Activated CD4-positive, alpha-beta memory T cell treated with anti-CD3 and anti-CD28 coated beads, Interleukin-2, amount 10 ng/mL, durations not matched to agents 7 days and 5 days (primary cell): ENCODE measurements around the gene UBE2D3. TPM values are rescaled to one million over a fixed set of nuclear protein-coding genes. Genes with fewer than 3 reads are reported as not detected.
"Not testable (repeated sequence)": the region's sequence is repeated elsewhere in the genome, so short reads cannot be mapped to it uniquely, and the experiment has no call there.

ENCODE experiments used
- CTCF ChIA-PET: fragments of 350-600 bp; sonication (Branson Sonifier 250); formaldehyde crosslinking; loops from one replicate; lab custom pipeline; 2021; ENCODE audit warnings: antibody characterized with exemption, inconsistent platforms; lab: Charles Lee
- POLR2A ChIA-PET: fragments of 350-600 bp; sonication (Branson Sonifier 250); formaldehyde crosslinking; loops from one replicate; lab custom pipeline; 2021; ENCODE audit warnings: antibody characterized with exemption; lab: Charles Lee
- DNase-seq: peaks from one replicate; pipeline ENCODE4 v3.0.0-alpha.2; 2020
- H3K27ac Mint-ChIP-seq: one replicate; pipeline ENCODE4 v1.8.0; 2021; ENCODE audit warnings: mild to moderate bottlenecking, mixed read lengths
- H3K27me3 Mint-ChIP-seq: one replicate; pipeline ENCODE4 v1.8.0; 2021; ENCODE audit warnings: mixed read lengths
- H3K36me3 Mint-ChIP-seq: one replicate; pipeline ENCODE4 v1.8.0; 2021; ENCODE audit warnings: low read depth, mixed read lengths
- H3K4me1 Mint-ChIP-seq: one replicate; pipeline ENCODE4 v1.8.0; 2021; ENCODE audit warnings: mixed read lengths
- H3K4me3 Mint-ChIP-seq: one replicate; pipeline ENCODE4 v1.8.0; 2021; ENCODE audit warnings: mild to moderate bottlenecking, mixed read lengths
- H3K9me3 Mint-ChIP-seq: one replicate; pipeline ENCODE4 v1.8.0; 2021; ENCODE audit warnings: mixed read lengths
- total RNA-seq, 2 experiments: library from RNA; stranded (reverse); gene quantifications; one replicate each; pipeline ENCODE4 v1.2.3, GENCODE V29; 2021

Gene UBE2D3
- total RNA-seq: 100 to 1,000 TPM; 378 to 380 TPM

DNA sequence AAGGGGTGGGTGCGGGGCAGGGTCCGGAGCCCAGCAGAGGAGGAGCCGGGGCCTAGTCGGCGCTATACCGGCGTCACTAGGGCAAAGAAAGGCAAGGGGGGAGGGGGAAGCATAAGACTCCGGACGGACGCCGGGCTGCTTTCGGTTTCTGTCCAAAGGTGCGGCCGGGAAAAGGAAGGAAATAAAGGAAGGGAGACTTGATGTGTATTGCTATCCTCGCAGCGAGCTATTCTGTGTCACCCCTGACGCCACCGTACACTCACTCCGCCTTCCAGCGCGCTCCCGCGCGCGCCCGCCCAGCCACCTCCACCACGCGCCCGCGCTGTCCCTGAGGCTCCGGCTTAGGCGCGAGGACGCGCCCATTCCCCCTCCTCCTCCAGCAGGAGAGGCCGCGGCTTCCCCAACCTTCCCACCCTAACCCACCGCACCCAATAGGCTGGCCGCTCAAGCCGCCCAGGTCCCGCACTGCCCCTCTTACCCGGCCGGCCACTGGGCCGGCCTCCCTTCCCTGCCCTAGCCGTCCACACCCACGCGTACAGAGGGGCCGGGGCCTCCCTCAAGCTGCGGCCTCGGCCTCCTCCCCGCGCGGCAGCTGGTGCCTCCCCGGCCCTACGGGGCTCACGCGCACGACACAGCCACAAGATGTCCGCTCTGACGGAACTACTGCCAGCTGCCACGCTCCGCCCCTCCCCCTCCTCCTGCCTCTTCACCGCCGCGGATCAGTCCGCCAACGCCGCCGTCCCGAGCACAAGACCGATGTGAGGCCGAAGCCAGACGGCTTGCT lies at the start of gene UBE2D3:
Gene UBE2D3, minus strand, starts transcription at position 662 of the 784 bp plus-strand sequence. CDS start 1,043 bp downstream, outside the sequence.
- H3K27me3 Mint-ChIP-seq: no peaks in the 10 kb centered on the region
- peak; percentile 95 for DNase-seq
- CTCF ChIA-PET: interaction anchor here (0.6 to 3.3 kb wide), 14 partner anchors 8 to 482 kb away, joined by 3 to 34 read pairs (median 4); partner anchors contain the start of genes BDH2, CISD2, SLC39A8 and SLC9B2
- peaks cover 39% of the 10 kb centered on the region for H3K4me1 Mint-ChIP-seq
- no peak within 1 kb of the TSS for H3K4me3 Mint-ChIP-seq
- no peaks in the 10 kb centered on the region for H3K9me3 Mint-ChIP-seq
- no peak within 1 kb of the TSS for H3K27ac Mint-ChIP-seq
- POLR2A ChIA-PET: interaction anchor here (0.7 to 15.1 kb wide), 47 partner anchors 10 to 482 kb away, joined by 3 to 510 read pairs (median 7); partner anchors contain the start of genes BDH2, CENPE, CISD2 and MANBA
- H3K36me3 Mint-ChIP-seq: peaks cover 26% of the 10 kb centered on the region

DNA sequence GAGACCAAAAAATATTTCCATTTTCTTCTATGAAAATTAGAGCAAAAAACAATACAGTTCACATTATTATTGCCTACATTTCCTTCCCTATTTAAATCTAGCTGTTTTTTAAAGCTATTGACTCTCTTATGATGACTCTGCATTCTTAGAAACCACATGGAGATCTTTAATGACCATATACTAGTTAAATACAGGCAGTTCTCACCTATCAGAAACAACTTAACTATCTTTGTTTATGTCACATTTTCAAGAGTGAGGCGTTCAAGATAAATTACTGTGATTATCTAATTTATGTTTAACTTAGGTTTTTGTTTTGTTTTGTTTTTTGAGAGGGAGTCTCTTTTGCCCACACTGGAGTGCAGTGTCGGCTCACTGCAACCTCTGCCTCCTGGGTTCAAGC lies 44.4 kb upstream of the UBE2D3 start:
- Mint-ChIP-seq H3K27ac (peak overlapping the region; percentile 34), H3K27me3 (no peaks in the 10 kb centered on the region), H3K9me3 (peaks cover 7% of the 10 kb centered on the region), H3K36me3 (peaks cover 55% of the 10 kb centered on the region), H3K4me3 (no peak overlapping the region), H3K4me1 (peaks cover 46% of the 10 kb centered on the region)
- ChIA-PET CTCF (no interaction called here), POLR2A (interaction anchor here (0.9 to 4.5 kb wide), 2 partner anchors 45 to 111 kb away, joined by 3 to 34 read pairs; partner anchors contain the start of genes MANBA and UBE2D3)
- no peak for DNase-seq

- DNase-seq: no peak
- H3K36me3 Mint-ChIP-seq: peaks cover 50% of the 10 kb centered on the region
- peak overlapping the region; percentile 92 for H3K4me3 Mint-ChIP-seq
Measured at GRCh38 chr4:102869569-102870197, 42.3 kb upstream of the UBE2D3 start.

GRCh38 chr4:102868781-102869568 lies 41.6 kb upstream of the UBE2D3 start, which contains the start of gene CISD2:
TSS of gene CISD2 (plus strand) at chr4:102868992. CDS start at chr4:102869085, 93 bp downstream.
- Mint-ChIP-seq H3K27ac (peak within 1 kb of the TSS; percentile 99), H3K4me1 (peaks cover 71% of the 10 kb centered on the region), H3K27me3 (no peaks in the 10 kb centered on the region), H3K4me3 (peak within 1 kb of the TSS; percentile 92), H3K9me3 (peaks cover 3% of the 10 kb centered on the region), H3K36me3 (peaks cover 48% of the 10 kb centered on the region)
- ChIA-PET POLR2A (interaction anchor here (0.6 to 7.3 kb wide), 35 partner anchors 8 to 524 kb away, joined by 3 to 510 read pairs (median 4); partner anchors contain the start of genes BDH2, MANBA, NFKB1 and SLC39A8), CTCF (interaction anchor here (1.0 to 3.6 kb wide), 7 partner anchors 9 to 524 kb away, joined by 3 to 34 read pairs (median 4); partner anchors contain the start of genes SLC39A8 and UBE2D3)
- DNase-seq: peak; percentile 93

More at GRCh38 chr4:102869569-102870197, 42.3 kb upstream of the UBE2D3 start:
- Mint-ChIP-seq H3K27ac (peak overlapping the region; percentile 99), H3K9me3 (peaks cover 3% of the 10 kb centered on the region), H3K27me3 (no peaks in the 10 kb centered on the region), H3K4me1 (peaks cover 66% of the 10 kb centered on the region)
- ChIA-PET POLR2A (interaction anchor here (0.6 to 7.3 kb wide), 30 partner anchors 8 to 525 kb away, joined by 3 to 510 read pairs (median 4); partner anchors contain the start of genes BDH2, MANBA, NFKB1 and SLC39A8), CTCF (interaction anchor here (1.0 to 3.6 kb wide), 6 partner anchors 10 to 525 kb away, joined by 3 to 34 read pairs (median 5); partner anchors contain the start of genes SLC39A8 and UBE2D3)

GRCh38 chr4:102868153-102868780 lies 40.9 kb upstream of the UBE2D3 start:
- peak overlapping the region; percentile 92 for H3K4me3 Mint-ChIP-seq
- ChIA-PET CTCF (interaction anchor here (0.7 to 3.6 kb wide), 7 partner anchors 10 to 437 kb away, joined by 3 to 34 read pairs (median 4); partner anchors contain the start of gene UBE2D3), POLR2A (interaction anchor here (0.8 to 7.3 kb wide), 27 partner anchors 9 to 524 kb away, joined by 3 to 510 read pairs (median 5); partner anchors contain the start of genes BDH2, MANBA, NFKB1 and SLC39A8)
- H3K27me3 Mint-ChIP-seq: no peaks in the 10 kb centered on the region
- peaks cover 70% of the 10 kb centered on the region for H3K4me1 Mint-ChIP-seq
- H3K36me3 Mint-ChIP-seq: peaks cover 45% of the 10 kb centered on the region
- peak; percentile 37 for DNase-seq
- peak overlapping the region; percentile 99 for H3K27ac Mint-ChIP-seq
- H3K9me3 Mint-ChIP-seq: peaks cover 3% of the 10 kb centered on the region

DNA sequence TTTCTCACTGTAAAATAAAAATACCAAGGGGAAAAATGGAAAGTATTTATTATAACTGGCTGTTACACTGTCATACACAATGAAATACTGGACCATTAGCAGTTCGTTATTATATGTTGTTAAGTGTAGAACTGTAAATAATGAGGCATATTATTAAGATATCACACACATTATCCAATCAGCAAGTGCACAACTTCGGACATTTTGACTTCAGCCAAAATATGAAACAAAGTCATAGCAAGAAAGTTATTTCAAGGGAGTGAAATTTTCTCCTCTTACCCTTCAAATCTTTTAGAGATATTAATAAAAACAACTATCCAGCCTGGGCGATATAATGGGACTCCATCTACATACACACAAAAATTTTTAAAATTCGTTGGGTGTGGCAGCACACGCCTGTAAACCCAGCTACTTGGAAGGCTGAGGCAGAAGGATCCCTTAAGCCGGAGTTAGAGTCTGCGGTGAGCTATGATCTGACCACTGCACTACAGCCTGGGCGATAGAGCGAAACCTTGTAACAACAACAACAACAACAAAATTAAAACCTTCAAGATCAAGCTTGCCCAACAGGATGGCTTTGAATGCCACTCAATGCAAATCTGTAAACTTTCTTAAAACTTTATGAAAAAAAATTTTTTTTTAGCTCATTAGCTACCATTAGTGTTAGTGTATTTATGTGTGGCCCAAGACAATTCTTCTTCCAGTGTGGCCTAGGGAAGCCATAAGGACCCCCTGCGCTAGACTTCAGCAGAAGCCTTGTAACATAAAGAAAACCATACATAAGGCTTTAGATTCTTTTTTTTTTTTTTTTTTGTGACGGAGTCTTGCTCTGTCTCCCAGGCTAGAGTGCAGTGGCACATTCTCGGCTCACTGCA lies 40.2 kb upstream of the UBE2D3 start:
- POLR2A ChIA-PET: interaction anchor here (0.7 to 7.3 kb wide), 15 partner anchors 8 to 522 kb away, joined by 3 to 510 read pairs (median 5); partner anchors contain the start of genes MANBA, NFKB1, SLC39A8 and UBE2D3
- H3K9me3 Mint-ChIP-seq: peaks cover 2% of the 10 kb centered on the region
- peaks cover 63% of the 10 kb centered on the region for H3K4me1 Mint-ChIP-seq
- no peak for DNase-seq
- peak overlapping the region; percentile 99 for H3K27ac Mint-ChIP-seq
- H3K27me3 Mint-ChIP-seq: no peaks in the 10 kb centered on the region
- H3K36me3 Mint-ChIP-seq: peaks cover 44% of the 10 kb centered on the region
- CTCF ChIA-PET: interaction anchor here (0.7 to 3.6 kb wide), 7 partner anchors 9 to 437 kb away, joined by 3 to 34 read pairs (median 4); partner anchors contain the start of gene UBE2D3
- H3K4me3 Mint-ChIP-seq: peak overlapping the region; percentile 92

GRCh38 chr4:102865327-102865726 lies 38.0 kb upstream of the UBE2D3 start:
- Mint-ChIP-seq H3K9me3 (peaks cover 11% of the 10 kb centered on the region), H3K36me3 (peaks cover 49% of the 10 kb centered on the region), H3K4me1 (peaks cover 49% of the 10 kb centered on the region)
- CTCF ChIA-PET: interaction anchor here (0.7 to 1.1 kb wide), 2 partner anchors 37 to 144 kb away, joined by 3 to 4 read pairs; no protein-coding TSS in a partner anchor
- POLR2A ChIA-PET: interaction anchor here (7.3 kb wide), 1 partner anchor 43 kb away, joined by 510 read pairs; the partner anchor contains the start of gene UBE2D3
- DNase-seq, H3K27me3 Mint-ChIP-seq, H3K27ac Mint-ChIP-seq, H3K4me3 Mint-ChIP-seq: not testable (repeated sequence)

- Mint-ChIP-seq H3K4me1 (peaks cover 39% of the 10 kb centered on the region), H3K4me3 (no peak overlapping the region), H3K27me3 (no peaks in the 10 kb centered on the region), H3K27ac (no peak overlapping the region), H3K9me3 (peaks cover 25% of the 10 kb centered on the region), H3K36me3 (peaks cover 57% of the 10 kb centered on the region)
- POLR2A ChIA-PET: interaction anchor here (2.9 kb wide), 1 partner anchor 35 kb away, joined by 9 read pairs; the partner anchor contains the start of gene UBE2D3
- no peak for DNase-seq
- CTCF ChIA-PET: no interaction called here
Measured at GRCh38 chr4:102862747-102863146, 35.4 kb upstream of the UBE2D3 start.

- peaks cover 27% of the 10 kb centered on the region for H3K9me3 Mint-ChIP-seq
- peaks cover 57% of the 10 kb centered on the region for H3K36me3 Mint-ChIP-seq
- CTCF ChIA-PET: no interaction called here
- POLR2A ChIA-PET: interaction anchor here (2.9 kb wide), 1 partner anchor 34 kb away, joined by 9 read pairs; the partner anchor contains the start of gene UBE2D3
- H3K4me1 Mint-ChIP-seq: peaks cover 32% of the 10 kb centered on the region
- no peak for DNase-seq
- no peak overlapping the region for H3K27ac Mint-ChIP-seq
- no peaks in the 10 kb centered on the region for H3K27me3 Mint-ChIP-seq
- H3K4me3 Mint-ChIP-seq: no peak overlapping the region
Measured at GRCh38 chr4:102862016-102862415, 34.7 kb upstream of the UBE2D3 start.

- Mint-ChIP-seq H3K27ac (no peak overlapping the region), H3K27me3 (no peaks in the 10 kb centered on the region), H3K36me3 (peaks cover 52% of the 10 kb centered on the region), H3K9me3 (peaks cover 27% of the 10 kb centered on the region), H3K4me1 (peaks cover 19% of the 10 kb centered on the region), H3K4me3 (no peak overlapping the region)
- no peak for DNase-seq
- ChIA-PET POLR2A (interaction anchor here (2.9 to 3.5 kb wide), 2 partner anchors 8 to 33 kb away, joined by 9 to 23 read pairs; partner anchors contain the start of genes CISD2 and UBE2D3), CTCF (no interaction called here)
Measured at GRCh38 chr4:102860611-102861324, 33.4 kb upstream of the UBE2D3 start.
